Measurements from ENCODE around the gene CDKAL1. TPM values are rescaled to one million over a fixed set of nuclear protein-coding genes. Genes with fewer than 3 reads are reported as not detected.

CDKAL1 gene
- total and polyA plus RNA-seq, 2 of the 8 experiments (the other 6 are each of a cell fraction or from before 2014, with no cell fraction given), result 8.4 to 24.6 TPM

DNA sequence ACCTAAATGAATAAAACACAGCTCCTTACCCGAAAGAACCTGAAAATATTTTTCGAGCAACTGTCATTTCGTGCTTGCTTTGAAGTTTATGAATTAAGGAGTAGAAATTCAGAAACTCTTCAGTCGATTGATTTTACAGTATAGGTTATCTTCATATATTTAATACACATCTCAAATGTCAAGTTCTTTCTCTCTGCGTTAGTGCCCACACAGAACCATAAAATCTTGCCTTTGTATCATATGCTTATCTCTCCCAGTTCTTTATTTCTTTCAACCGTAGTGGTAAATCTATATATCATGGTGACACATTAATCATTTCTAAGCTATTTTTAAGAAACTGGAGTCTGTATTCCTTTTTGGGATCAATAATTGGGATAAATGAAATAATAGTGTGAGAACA is 397.5 kb downstream of the CDKAL1 start:
- Histone ChIP-seq H3K27me3 (replicated peaks in 1 of 4; ENCODE audit: control insufficient read depth in 3 of 4, extremely low read depth in 1 of 4, insufficient read depth in 3 of 4, low read length in 3 of 4) (no peaks in the 10 kb centered on the region), H3K56ac (replicated peaks; ENCODE audit: insufficient read length, low read depth, low read length) (no peak overlapping the region), H2BK120ac (replicated peaks; ENCODE audit: low read depth, low read length) (no peak overlapping the region), H4K20me1 (replicated peaks in 1 of 2; ENCODE audit: control insufficient read depth in 1 of 2, insufficient read depth in 2 of 2, low read length in 2 of 2) (no peaks in the 10 kb centered on the region), H3K27ac (ENCODE audit: low read depth, low read length) (no peak overlapping the region), H3K79me2 (ENCODE audit: control insufficient read depth in 1 of 2, insufficient read depth in 2 of 2, low read length in 2 of 2) (no peaks in the 10 kb centered on the region), H3K4me3 (ENCODE audit: extremely low read depth in 1 of 4, insufficient read depth in 2 of 4, low read depth in 3 of 4, low read length in 4 of 4) (no peak overlapping the region), H3K9me3 (ENCODE audit: insufficient read depth in 2 of 2, low read depth in 1 of 2, low read length in 1 of 2) (no peaks in the 10 kb centered on the region), H2BK12ac (ENCODE audit: low read depth, low read length) (no peak overlapping the region), H4K8ac (ENCODE audit: extremely low read depth, insufficient read depth, low read length) (no peak overlapping the region), H2BK20ac (ENCODE audit: low read length) (no peak overlapping the region), H2AFZ (ENCODE audit: low read length) (no peak overlapping the region), H2BK5ac (ENCODE audit: low read depth, low read length) (no peak overlapping the region), H4K5ac (ENCODE audit: insufficient read length, low read depth, low read length) (peak overlapping the region; percentile 55), H3K4me1 (replicated peaks in 1 of 4; ENCODE audit: control insufficient read depth in 3 of 4, insufficient read depth in 4 of 4, low read length in 3 of 4) (no peaks in the 10 kb centered on the region; a peak in 1 of 7 replicates), H3K36me3 (ENCODE audit: control insufficient read depth in 2 of 4, insufficient read depth in 4 of 4, low read length in 3 of 4) (no peaks in the 10 kb centered on the region), H3K23me2 (ENCODE audit: low read depth, low read length) (no peaks in the 10 kb centered on the region), H3K9ac (replicated peaks in 1 of 4; ENCODE audit: extremely low read depth in 1 of 4, low read depth in 3 of 4, low read length in 3 of 4) (no peak overlapping the region), H2BK15ac (ENCODE audit: low read length) (no peak overlapping the region), H3K18ac (ENCODE audit: extremely low read depth, low read length) (no peak overlapping the region), H2AK5ac (ENCODE audit: low read depth, low read length) (no peak overlapping the region), H4K91ac (replicated peaks; ENCODE audit: insufficient read length, low read length) (no peak overlapping the region), H3K79me1 (ENCODE audit: low read depth, low read length) (no peaks in the 10 kb centered on the region), H3K14ac (ENCODE audit: insufficient read length) (no peak overlapping the region), H3K23ac (ENCODE audit: insufficient read length) (no peak overlapping the region), H3K4ac (replicated peaks; ENCODE audit: insufficient read length, low read depth, low read length) (no peak overlapping the region), H3K4me2 (ENCODE audit: insufficient read depth in 1 of 2, low read depth in 2 of 2, low read length in 2 of 2) (no peak overlapping the region)
- ChIA-PET POLR2A (ENCODE audit: partially characterized antibody) (no interaction called here), CTCF (ENCODE audit: partially characterized antibody) (interaction anchor here (0.8 to 1.6 kb wide), 5 partner anchors 20 to 657 kb away, joined by 3 to 4 read pairs (median 3); no protein-coding TSS in a partner anchor)
- TF ChIP-seq SP2 (IDR thresholded peaks at IDR 0.05; ENCODE audit: low read length) (no peak), POLR2A (IDR thresholded peaks at IDR 0.05; ENCODE audit: control extremely low read depth in 1 of 2, low read depth in 2 of 2, low read length in 2 of 2) (no peak), PHF8 (conservative IDR thresholded peaks at IDR 0.05; ENCODE audit: low read depth, low read length) (no peak), BACH1 (IDR thresholded peaks at IDR 0.05; ENCODE audit: low read length) (no peak), TAF7 (optimal IDR thresholded peaks at IDR 0.05; ENCODE audit: borderline replicate concordance, low read depth, low read length) (no peak), EGR1 (IDR thresholded peaks at IDR 0.05; ENCODE audit: borderline replicate concordance, low read depth, low read length) (no peak), SIX5 (IDR thresholded peaks at IDR 0.05; ENCODE audit: low read depth, low read length) (no peak), ASH2L (IDR thresholded peaks at IDR 0.05; ENCODE audit: low read length) (no peak), BCL11A (IDR thresholded peaks at IDR 0.05; ENCODE audit: low read depth in 2 of 2, low read length in 2 of 2) (no peak), CBX5 (IDR thresholded peaks at IDR 0.05; ENCODE audit: low read depth, low read length) (no peak), NRF1 (IDR thresholded peaks at IDR 0.05; ENCODE audit: low read depth, low read length) (no peak)
- TF ChIP-seq, protein P1, sequence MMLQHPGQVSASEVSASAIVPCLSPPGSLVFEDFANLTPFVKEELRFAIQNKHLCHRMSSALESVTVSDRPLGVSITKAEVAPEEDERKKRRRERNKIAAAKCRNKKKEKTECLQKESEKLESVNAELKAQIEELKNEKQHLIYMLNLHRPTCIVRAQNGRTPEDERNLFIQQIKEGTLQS (IDR thresholded peaks at IDR 0.05; ENCODE audit: insufficient read depth, low read depth, low read length), result no peak
- 93% methylated on average over 6 of the region's 6 CpGs; no CpG with 5 or more reads in 1 of the 2 experiments for WGBS, 2 experiments (ENCODE audit: extremely low coverage in 1 of 2, insufficient coverage in 1 of 2, insufficient read length in 1 of 2, insufficient replicate concordance in 2 of 2, low coverage in 1 of 2, low lambda C conversion rate in 2 of 2, missing lambda C conversion rate in 1 of 2)
- FAIRE-seq (no peak), DNase-seq (ENCODE audit: low read depth in 1 of 2, low spot score in 2 of 2) (no peak)

Data from H1 (cell line).